Measurements from ENCODE around the gene TRIO.

TRIO gene

GRCh38 chr5:14210729-14211128 lies 67.6 kb downstream of the TRIO start:
- no peak for TF ChIP-seq FOXP2 (optimal IDR thresholded peaks at IDR 0.05; ENCODE audit: borderline replicate concordance, extremely low read depth, extremely low read length, insufficient read depth)

GRCh38 chr5:14211818-14212803 lies 69.0 kb downstream of the TRIO start:
- no peak for TF ChIP-seq POLR2AphosphoS5 (IDR thresholded peaks at IDR 0.05; ENCODE audit: low read depth, low read length)
- TF ChIP-seq FOXP2 (optimal IDR thresholded peaks at IDR 0.05; ENCODE audit: borderline replicate concordance, extremely low read depth, extremely low read length, insufficient read depth): no peak
- TF ChIP-seq TAF1 (IDR thresholded peaks at IDR 0.05; ENCODE audit: borderline replicate concordance, insufficient read depth, low read length): no peak
- no peak for TF ChIP-seq REST (IDR thresholded peaks at IDR 0.05; ENCODE audit: insufficient read depth in 1 of 2, low read depth in 2 of 2, low read length in 2 of 2)
- no peak for TF ChIP-seq SIN3A (IDR thresholded peaks at IDR 0.05; ENCODE audit: borderline replicate concordance, insufficient read depth, low read length)

GRCh38 chr5:14212838-14213237 lies 69.7 kb downstream of the TRIO start:
- TF ChIP-seq POLR2AphosphoS5 (IDR thresholded peaks at IDR 0.05; ENCODE audit: low read depth, low read length): no peak
- no peak for TF ChIP-seq REST (IDR thresholded peaks at IDR 0.05; ENCODE audit: insufficient read depth in 1 of 2, low read depth in 2 of 2, low read length in 2 of 2)
- TF ChIP-seq TAF1 (IDR thresholded peaks at IDR 0.05; ENCODE audit: borderline replicate concordance, insufficient read depth, low read length): no peak
- no peak for TF ChIP-seq SIN3A (IDR thresholded peaks at IDR 0.05; ENCODE audit: borderline replicate concordance, insufficient read depth, low read length)
- TF ChIP-seq FOXP2 (optimal IDR thresholded peaks at IDR 0.05; ENCODE audit: borderline replicate concordance, extremely low read depth, extremely low read length, insufficient read depth): no peak

GRCh38 chr5:14213253-14213652 lies 70.1 kb downstream of the TRIO start:
- TF ChIP-seq TAF1 (IDR thresholded peaks at IDR 0.05; ENCODE audit: borderline replicate concordance, insufficient read depth, low read length): no peak
- TF ChIP-seq POLR2AphosphoS5 (IDR thresholded peaks at IDR 0.05; ENCODE audit: low read depth, low read length): no peak
- no peak for TF ChIP-seq FOXP2 (optimal IDR thresholded peaks at IDR 0.05; ENCODE audit: borderline replicate concordance, extremely low read depth, extremely low read length, insufficient read depth)
- TF ChIP-seq REST (IDR thresholded peaks at IDR 0.05; ENCODE audit: insufficient read depth in 1 of 2, low read depth in 2 of 2, low read length in 2 of 2): no peak
- no peak for TF ChIP-seq SIN3A (IDR thresholded peaks at IDR 0.05; ENCODE audit: borderline replicate concordance, insufficient read depth, low read length)

- no peak for TF ChIP-seq REST (IDR thresholded peaks at IDR 0.05; ENCODE audit: insufficient read depth in 1 of 2, low read depth in 2 of 2, low read length in 2 of 2)
- no peak for TF ChIP-seq SIN3A (IDR thresholded peaks at IDR 0.05; ENCODE audit: borderline replicate concordance, insufficient read depth, low read length)
- TF ChIP-seq TAF1 (IDR thresholded peaks at IDR 0.05; ENCODE audit: borderline replicate concordance, insufficient read depth, low read length): no peak
- no peak for TF ChIP-seq FOXP2 (optimal IDR thresholded peaks at IDR 0.05; ENCODE audit: borderline replicate concordance, extremely low read depth, extremely low read length, insufficient read depth)
- TF ChIP-seq POLR2AphosphoS5 (IDR thresholded peaks at IDR 0.05; ENCODE audit: low read depth, low read length): no peak
Measured at GRCh38 chr5:14213813-14214585, 70.9 kb downstream of the TRIO start.

Data from PFSK-1 (cell line).